CD1c-positive myeloid dendritic cell (primary cell): ENCODE data around the gene PPT1.

Experiments used
- DNase-seq: peaks from one replicate; pipeline ENCODE4 v3.0.0-alpha.2; 2016; ENCODE audit errors: extremely low spot score

Gene PPT1

GRCh38 chr1:40030528-40031135 lies 66.4 kb downstream of the PPT1 start:
- no peak for DNase-seq

- no peak for DNase-seq
These were observed 67.4 kb downstream of the PPT1 start for GRCh38 chr1:40029608-40030007.

- no peak for DNase-seq
These were observed 69.4 kb downstream of the PPT1 start for GRCh38 chr1:40027647-40028046.

- DNase-seq = no peak
These were observed 72.4 kb downstream of the PPT1 start for GRCh38 chr1:40024671-40025070.

- DNase-seq = no peak
These were observed 73.6 kb downstream of the PPT1 start for GRCh38 chr1:40023379-40023944.
